Mesenchymal stem cell (in vitro differentiated cells and primary cell): ENCODE measurements around the gene IPPK.

Experiments used
- DNase-seq: peaks from one replicate; pipeline ENCODE4 v3.0.0-alpha.2; 2013
- H2AFZ ChIP-seq: one replicate; pipeline ENCODE4 v1.6.1; 2013; ENCODE audit warnings: low read depth, mild to moderate bottlenecking, control low read depth, inconsistent platforms, low read length, moderate library complexity
- H2AK5ac ChIP-seq: 2 replicates; pipeline ENCODE4 v1.6.1; 2013; ENCODE audit warnings: low read length, moderate library complexity, mild to moderate bottlenecking, inconsistent platforms; ENCODE audit not compliant: severe bottlenecking
- H2BK120ac ChIP-seq: one replicate; pipeline ENCODE4 v1.6.1; 2013; ENCODE audit warnings: low read depth, mild to moderate bottlenecking, inconsistent platforms, low read length, moderate library complexity
- H2BK12ac ChIP-seq, 2 experiments: one replicate each; pipeline ENCODE4 v1.6.1; 2013; ENCODE audit warnings: inconsistent platforms in 2 of 2, low read length in 2 of 2, mild to moderate bottlenecking in 2 of 2, moderate library complexity in 2 of 2, control low read depth in 1 of 2
- H2BK15ac ChIP-seq: one replicate; pipeline ENCODE4 v1.6.1; 2013; ENCODE audit warnings: mild to moderate bottlenecking, low read depth, inconsistent platforms; ENCODE audit not compliant: poor library complexity, severe bottlenecking
- H2BK5ac ChIP-seq: 2 replicates; pipeline ENCODE4 v1.6.1; 2013; ENCODE audit warnings: low read depth, mild to moderate bottlenecking, low read length, control low read depth, inconsistent platforms; ENCODE audit not compliant: poor library complexity, severe bottlenecking
- H3K14ac ChIP-seq, 2 experiments: one replicate each; pipeline ENCODE4 v1.6.1; 2013; ENCODE audit warnings: inconsistent platforms in 2 of 2, low read length in 2 of 2, control low read depth in 1 of 2, mild to moderate bottlenecking in 1 of 2, moderate library complexity in 1 of 2
- H3K18ac ChIP-seq, 2 experiments: one replicate each; pipeline ENCODE4 v1.6.1; 2013; ENCODE audit warnings: inconsistent platforms in 2 of 2, low read length in 2 of 2, control low read depth in 1 of 2, low read depth in 1 of 2, mild to moderate bottlenecking in 1 of 2
- H3K23ac ChIP-seq, 2 experiments: one replicate each; pipeline ENCODE4 v1.6.1; 2013; ENCODE audit warnings: inconsistent platforms in 2 of 2, low read length in 2 of 2, mild to moderate bottlenecking in 2 of 2, moderate library complexity in 2 of 2, control low read depth in 1 of 2
- H3K27ac ChIP-seq: 2 replicates; pipeline ENCODE4 v1.5.1; 2013; ENCODE audit warnings: mild to moderate bottlenecking, moderate library complexity, low read length, control low read depth, inconsistent platforms; ENCODE audit not compliant: poor library complexity, severe bottlenecking
- H3K27me3 ChIP-seq, 2 experiments: 2 replicates each; pipeline versions ENCODE4 v1.6.1 to v1.7.0; 2013; ENCODE audit warnings: low read length in 2 of 2, mild to moderate bottlenecking in 2 of 2, moderate library complexity in 2 of 2, control low read depth in 1 of 2, inconsistent platforms in 1 of 2; ENCODE audit not compliant: control insufficient read depth in 1 of 2, insufficient read depth in 1 of 2
- H3K36me3 ChIP-seq, 2 experiments: 2 replicates each; pipeline versions ENCODE4 v1.6.1 to v1.7.0; 2013; ENCODE audit warnings: low read length in 2 of 2, control low read depth in 1 of 2, inconsistent platforms in 1 of 2, low read depth in 1 of 2, mild to moderate bottlenecking in 1 of 2; ENCODE audit not compliant: insufficient read depth in 2 of 2, control insufficient read depth in 1 of 2
- H3K4ac ChIP-seq, 2 experiments: one replicate each; pipeline ENCODE4 v1.6.1; 2013; ENCODE audit warnings: inconsistent platforms in 2 of 2, low read length in 2 of 2, mild to moderate bottlenecking in 2 of 2, moderate library complexity in 2 of 2, control low read depth in 1 of 2, low read depth in 1 of 2
- H3K4me1 ChIP-seq: 2 replicates; pipeline ENCODE4 v1.6.1; 2013; ENCODE audit warnings: low read depth, low read length, control low read depth; ENCODE audit not compliant: control insufficient read depth, insufficient read depth
- H3K4me2 ChIP-seq: 2 replicates; pipeline ENCODE4 v1.6.1; 2013; ENCODE audit warnings: low read length, mild to moderate bottlenecking, inconsistent platforms; ENCODE audit not compliant: poor library complexity, severe bottlenecking
- H3K4me3 ChIP-seq, 2 experiments: 2 replicates each; pipeline versions ENCODE4 v1.5.1 to v1.7.0; 2013; ENCODE audit warnings: low read length in 2 of 2, mild to moderate bottlenecking in 2 of 2, control low read depth in 1 of 2, low read depth in 1 of 2; ENCODE audit not compliant: insufficient read depth in 1 of 2
- H3K79me1 ChIP-seq: replicated peaks from 2 replicates; pipeline ENCODE4 v1.6.1; 2013; ENCODE audit warnings: mild to moderate bottlenecking, control low read depth, low read length, inconsistent platforms; ENCODE audit not compliant: poor library complexity, severe bottlenecking
- H3K9ac ChIP-seq: 2 replicates; pipeline ENCODE4 v1.7.0; 2013; ENCODE audit warnings: mild to moderate bottlenecking, low read length, moderate library complexity
- H3K9me3 ChIP-seq: 2 replicates; pipeline ENCODE4 v1.7.0; 2013; ENCODE audit warnings: mild to moderate bottlenecking, low read length; ENCODE audit not compliant: control insufficient read depth
- H4K8ac ChIP-seq: one replicate; pipeline ENCODE4 v1.6.1; 2013; ENCODE audit warnings: inconsistent platforms, mild to moderate bottlenecking, low read length, moderate library complexity
- H4K91ac ChIP-seq: one replicate; pipeline ENCODE4 v1.6.1; 2013; ENCODE audit warnings: mild to moderate bottlenecking, low read length, inconsistent platforms
- WGBS: methylation state at CpG from one replicate; pipeline ENCODE4 v1.1.7; 2013; ENCODE audit warnings: mixed read lengths; 5-methylcytosine and 5-hydroxymethylcytosine counted together

Gene IPPK

DNA sequence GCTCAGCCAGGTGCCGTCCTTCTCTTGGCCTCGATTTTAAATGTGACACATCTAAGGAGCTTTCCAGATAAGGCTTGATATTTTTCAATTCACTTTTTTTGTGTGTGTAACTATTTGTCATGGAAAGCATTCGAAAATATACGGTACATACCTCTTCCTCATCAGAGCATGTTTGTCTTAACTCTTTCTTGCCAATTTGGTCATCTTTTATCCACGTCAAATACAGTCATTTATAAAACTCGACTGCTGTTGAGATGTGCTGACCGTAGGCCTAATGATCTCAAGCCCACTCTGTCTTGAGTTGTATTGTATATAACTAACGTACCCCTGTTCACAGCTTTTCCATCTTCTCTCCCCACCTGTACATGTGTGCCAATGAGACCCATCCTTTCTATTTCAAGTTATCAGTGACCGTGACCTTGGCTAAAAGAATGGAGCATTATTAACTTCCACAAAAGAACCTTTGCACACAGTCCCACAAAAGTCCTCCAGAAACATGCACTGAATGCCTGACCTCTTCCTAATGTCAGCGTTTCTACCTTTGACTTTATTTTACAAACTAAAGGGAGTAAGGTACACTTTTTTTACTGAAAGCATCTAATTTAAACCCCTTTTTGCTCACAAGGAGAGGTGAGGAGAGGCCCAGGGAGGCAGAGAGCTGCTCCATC lies 61.6 kb downstream of the IPPK start:
- Histone ChIP-seq H2BK5ac (no peak overlapping the region), H3K4me3 (peak overlapping the region in 1 of 2 experiments; percentile 41), H3K14ac (no peak overlapping the region), H3K27me3 (no peaks in the 10 kb centered on the region), H2BK120ac (no peak overlapping the region), H4K91ac (no peak overlapping the region), H3K18ac (no peak overlapping the region), H2AFZ (no peak overlapping the region), H2BK12ac (no peak overlapping the region), H3K4me1 (peaks cover 6% of the 10 kb centered on the region), H3K79me1 (no peaks in the 10 kb centered on the region), H3K4me2 (no peak overlapping the region), H3K27ac (no peak overlapping the region), H3K9ac (peak overlapping the region; percentile 72), H3K4ac (no peak overlapping the region), H4K8ac (no peak overlapping the region), H2AK5ac (no peak overlapping the region), H2BK15ac (no peak overlapping the region), H3K36me3 (peaks cover 22 to 25% of the 10 kb centered on the region in 2 experiments), H3K9me3 (no peaks in the 10 kb centered on the region), H3K23ac (no peak overlapping the region)
- 94% methylated on average over 7 of the region's 10 CpGs for WGBS
- DNase-seq: no peak

DNA sequence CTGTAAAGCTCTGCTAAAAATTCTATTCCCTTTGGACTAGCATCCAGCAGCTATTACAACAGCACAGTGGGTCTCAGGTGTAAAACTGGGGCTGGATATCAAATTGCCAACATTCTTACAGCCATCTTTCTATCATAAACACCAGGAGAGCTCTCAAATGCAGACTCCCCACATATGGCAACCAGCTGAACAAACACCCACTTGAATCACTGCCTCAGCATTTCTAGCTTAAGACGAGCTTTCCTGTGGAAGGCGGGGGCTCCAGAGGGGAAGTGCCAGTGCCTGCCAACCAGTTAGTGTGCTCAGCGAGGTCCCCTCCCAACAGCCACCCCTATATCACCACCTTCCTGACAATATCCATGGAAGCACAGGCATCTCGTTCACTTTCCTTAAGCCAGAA lies 62.2 kb downstream of the IPPK start:
- Histone ChIP-seq H3K27ac (no peak overlapping the region), H3K9ac (peak overlapping the region; percentile 72), H3K18ac (no peak overlapping the region), H3K36me3 (peaks cover 16 to 24% of the 10 kb centered on the region in 2 experiments), H3K14ac (no peak overlapping the region), H3K23ac (no peak overlapping the region), H3K4me3 (peak overlapping the region in 1 of 2 experiments; percentile 41), H2BK12ac (no peak overlapping the region), H4K91ac (no peak overlapping the region), H2BK120ac (no peak overlapping the region), H3K79me1 (no peaks in the 10 kb centered on the region), H3K4me1 (peaks cover 6% of the 10 kb centered on the region), H3K4me2 (peak overlapping the region; percentile 13), H2BK15ac (no peak overlapping the region), H3K9me3 (no peaks in the 10 kb centered on the region), H2BK5ac (no peak overlapping the region), H3K27me3 (no peaks in the 10 kb centered on the region), H2AFZ (no peak overlapping the region), H2AK5ac (no peak overlapping the region), H3K4ac (no peak overlapping the region), H4K8ac (no peak overlapping the region)
- DNase-seq: peak; percentile 9
- 55% methylated on average over 4 of the region's 4 CpGs for WGBS

- Histone ChIP-seq H2BK15ac (no peak overlapping the region), H3K36me3 (peaks cover 10 to 20% of the 10 kb centered on the region in 2 experiments), H3K4ac (no peak overlapping the region), H4K8ac (no peak overlapping the region), H3K9ac (peak overlapping the region; percentile 72), H2AFZ (no peak overlapping the region), H3K4me1 (peaks cover 4% of the 10 kb centered on the region), H3K27ac (no peak overlapping the region), H2BK5ac (no peak overlapping the region), H2AK5ac (no peak overlapping the region), H3K4me3 (peak overlapping the region in 1 of 2 experiments; percentile 41), H4K91ac (no peak overlapping the region), H3K79me1 (no peaks in the 10 kb centered on the region), H2BK12ac (no peak overlapping the region), H3K9me3 (no peaks in the 10 kb centered on the region), H3K27me3 (no peaks in the 10 kb centered on the region), H3K4me2 (no peak overlapping the region), H3K18ac (no peak overlapping the region), H3K14ac (no peak overlapping the region), H3K23ac (no peak overlapping the region), H2BK120ac (no peak overlapping the region)
- 76% methylated on average over 2 of the region's 2 CpGs for WGBS
- peak; percentile 10 for DNase-seq
These were observed 62.8 kb downstream of the IPPK start for GRCh38 chr9:92607088-92607487.

GRCh38 chr9:92605224-92605623 lies 64.7 kb downstream of the IPPK start:
- no peak overlapping the region for H3K27ac ChIP-seq
- H2BK12ac ChIP-seq: no peak overlapping the region
- no peaks in the 10 kb centered on the region for H3K9me3 ChIP-seq
- no peak overlapping the region for H2AK5ac ChIP-seq
- H2BK5ac ChIP-seq: no peak overlapping the region
- H2BK120ac ChIP-seq: no peak overlapping the region
- no peak overlapping the region for H3K4me2 ChIP-seq
- H3K79me1 ChIP-seq: no peaks in the 10 kb centered on the region
- H3K18ac ChIP-seq: no peak overlapping the region
- H3K23ac ChIP-seq: no peak overlapping the region
- H2AFZ ChIP-seq: no peak overlapping the region
- H2BK15ac ChIP-seq: no peak overlapping the region
- H3K4me3 ChIP-seq: no peak overlapping the region
- no peak for DNase-seq
- H3K9ac ChIP-seq: no peak overlapping the region
- peaks cover 9% of the 10 kb centered on the region for H3K4me1 ChIP-seq
- H4K8ac ChIP-seq: no peak overlapping the region
- WGBS: 97% methylated on average over 4 of the region's 5 CpGs
- no peak overlapping the region for H3K14ac ChIP-seq
- H3K4ac ChIP-seq: no peak overlapping the region
- H3K27me3 ChIP-seq: no peaks in the 10 kb centered on the region
- H3K36me3 ChIP-seq: peaks cover 0 to 3% of the 10 kb centered on the region in 2 experiments
- H4K91ac ChIP-seq: no peak overlapping the region
